ENCODE data around the gene ADAM11.
"Not testable (repeated sequence)": the region's sequence is repeated elsewhere in the genome, so short reads cannot be mapped to it uniquely, and the experiment has no call there.

The ADAM11 gene

GRCh38 chr17:44751331-44751730 lies 7.5 kb upstream of the ADAM11 start:
- TF ChIP-seq ZFX (IDR thresholded peaks at IDR 0.05) = no peak
- TF ChIP-seq CTCF (conservative IDR thresholded peaks at IDR 0.05) = no peak
- H3K27ac ChIP-seq = no peak overlapping the region

- no peak overlapping the region for H3K27ac ChIP-seq
- TF ChIP-seq ZFX (IDR thresholded peaks at IDR 0.05) = no peak
- no peak for TF ChIP-seq CTCF (conservative IDR thresholded peaks at IDR 0.05)
Observed at GRCh38 chr17:44751806-44752205, 7.0 kb upstream of the ADAM11 start.

GRCh38 chr17:44752953-44753861 lies 5.6 kb upstream of the ADAM11 start:
- no peak overlapping the region for H3K27ac ChIP-seq
- TF ChIP-seq CTCF (conservative IDR thresholded peaks at IDR 0.05) = no peak
- TF ChIP-seq ZFX (IDR thresholded peaks at IDR 0.05) = no peak

GRCh38 chr17:44754276-44754675 lies 4.5 kb upstream of the ADAM11 start:
- TF ChIP-seq ZFX (IDR thresholded peaks at IDR 0.05) (no peak), CTCF (conservative IDR thresholded peaks at IDR 0.05) (no peak)
- H3K27ac ChIP-seq = no peak overlapping the region

- H3K27ac ChIP-seq = not testable (repeated sequence)
Observed at GRCh38 chr17:44755180-44755579, 3.6 kb upstream of the ADAM11 start.

GRCh38 chr17:44757045-44757917 lies 1.5 kb upstream of the ADAM11 start:
- no peak for TF ChIP-seq ZFX (IDR thresholded peaks at IDR 0.05)
- no peak for TF ChIP-seq CTCF (conservative IDR thresholded peaks at IDR 0.05)
- no peak overlapping the region for H3K27ac ChIP-seq

GRCh38 chr17:44757918-44758413 lies 822 bp upstream of the ADAM11 start:
- H3K27ac ChIP-seq = no peak overlapping the region
- TF ChIP-seq CTCF (conservative IDR thresholded peaks at IDR 0.05) (no peak), ZFX (IDR thresholded peaks at IDR 0.05) (no peak)

Measured in C4-2B (cell line).